Measurements from ENCODE around the gene ARHGAP24. TPM values are rescaled to one million over a fixed set of nuclear protein-coding genes. Genes with fewer than 3 reads are reported as not detected.

ARHGAP24 gene
- total RNA-seq, 2 donors from 2014 or later: 66.8 to 85.6 TPM

DNA sequence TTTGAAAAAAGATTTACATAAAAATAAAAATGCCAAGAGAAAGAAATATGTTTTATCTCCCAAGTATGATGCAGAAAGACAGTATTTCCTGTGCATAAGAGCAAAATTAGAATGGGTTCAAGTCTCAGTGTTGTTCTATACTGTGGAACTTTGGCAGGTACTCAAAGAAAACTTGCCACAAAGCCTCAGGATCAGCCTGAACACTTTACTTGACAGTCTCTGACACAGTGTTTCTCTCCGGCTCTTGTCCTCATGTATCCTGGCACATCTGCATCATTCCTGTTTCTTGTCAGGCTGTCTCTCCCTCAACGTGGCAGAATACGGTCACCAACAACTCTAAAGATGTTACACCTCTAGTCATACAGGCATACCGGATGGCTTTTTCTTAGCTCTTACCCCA is 273.7 kb downstream of the ARHGAP24 start:
- no peaks in the 10 kb centered on the region for H3K9me3 ChIP-seq (ENCODE audit: control insufficient read depth, low read length)
- no peaks in the 10 kb centered on the region for H3K36me3 ChIP-seq (ENCODE audit: control insufficient read depth, insufficient read depth, low read length)
- H3K4me3 Mint-ChIP-seq: no peak overlapping the region
- H3K27me3 ChIP-seq (ENCODE audit: control insufficient read depth, insufficient read depth, low read length, poor library complexity, severe bottlenecking): no peaks in the 10 kb centered on the region
- peaks cover 7% of the 10 kb centered on the region for H3K4me1 ChIP-seq (ENCODE audit: control insufficient read depth, insufficient read depth, low read length)
- TF ChIP-seq, protein P1, sequence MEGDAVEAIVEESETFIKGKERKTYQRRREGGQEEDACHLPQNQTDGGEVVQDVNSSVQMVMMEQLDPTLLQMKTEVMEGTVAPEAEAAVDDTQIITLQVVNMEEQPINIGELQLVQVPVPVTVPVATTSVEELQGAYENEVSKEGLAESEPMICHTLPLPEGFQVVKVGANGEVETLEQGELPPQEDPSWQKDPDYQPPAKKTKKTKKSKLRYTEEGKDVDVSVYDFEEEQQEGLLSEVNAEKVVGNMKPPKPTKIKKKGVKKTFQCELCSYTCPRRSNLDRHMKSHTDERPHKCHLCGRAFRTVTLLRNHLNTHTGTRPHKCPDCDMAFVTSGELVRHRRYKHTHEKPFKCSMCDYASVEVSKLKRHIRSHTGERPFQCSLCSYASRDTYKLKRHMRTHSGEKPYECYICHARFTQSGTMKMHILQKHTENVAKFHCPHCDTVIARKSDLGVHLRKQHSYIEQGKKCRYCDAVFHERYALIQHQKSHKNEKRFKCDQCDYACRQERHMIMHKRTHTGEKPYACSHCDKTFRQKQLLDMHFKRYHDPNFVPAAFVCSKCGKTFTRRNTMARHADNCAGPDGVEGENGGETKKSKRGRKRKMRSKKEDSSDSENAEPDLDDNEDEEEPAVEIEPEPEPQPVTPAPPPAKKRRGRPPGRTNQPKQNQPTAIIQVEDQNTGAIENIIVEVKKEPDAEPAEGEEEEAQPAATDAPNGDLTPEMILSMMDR (conservative IDR thresholded peaks at IDR 0.05): no peak
- whole genome bisulfite sequencing, 2 experiments (ENCODE audit: insufficient coverage in 1 of 2, insufficient read length in 1 of 2): 82 to 89% methylated on average over 4 of the region's 4 CpGs
- no peak overlapping the region for H3K9ac ChIP-seq (ENCODE audit: extremely low read depth, low read length, poor library complexity, severe bottlenecking)
- H3K27me3 Mint-ChIP-seq (ENCODE audit: insufficient read depth): no peaks in the 10 kb centered on the region
- no peaks in the 10 kb centered on the region for H3K36me3 Mint-ChIP-seq (ENCODE audit: low read depth)
- H3K4me3 ChIP-seq (ENCODE audit: low read length): no peak overlapping the region
- H3K9me3 Mint-ChIP-seq: no peaks in the 10 kb centered on the region
- no peak for DNase-seq
- no peak overlapping the region for H3K27ac Mint-ChIP-seq
- peaks cover 32% of the 10 kb centered on the region for H3K4me1 Mint-ChIP-seq
- no peak overlapping the region for H3K27ac ChIP-seq (ENCODE audit: low read depth, low read length)

GRCh38 chr4:85751866-85752265 is 276.9 kb downstream of the ARHGAP24 start:
- no peaks in the 10 kb centered on the region for H3K27me3 ChIP-seq (ENCODE audit: control insufficient read depth, insufficient read depth, low read length, poor library complexity, severe bottlenecking)
- peaks cover 13% of the 10 kb centered on the region for H3K4me1 ChIP-seq (ENCODE audit: control insufficient read depth, insufficient read depth, low read length)
- Mint-ChIP-seq H3K4me3 (no peak overlapping the region), H3K4me1 (peaks cover 42% of the 10 kb centered on the region), H3K9me3 (no peaks in the 10 kb centered on the region), H3K27me3 (ENCODE audit: insufficient read depth) (no peaks in the 10 kb centered on the region), H3K27ac (no peak overlapping the region), H3K36me3 (ENCODE audit: low read depth) (no peaks in the 10 kb centered on the region)
- H3K4me3 ChIP-seq (ENCODE audit: low read length): no peak overlapping the region
- WGBS, 2 experiments (ENCODE audit: insufficient coverage in 1 of 2, insufficient read length in 1 of 2): 88% methylated on average over 2 of the region's 2 CpGs; no CpG with 5 or more reads in 1 of the 2 experiments
- no peaks in the 10 kb centered on the region for H3K9me3 ChIP-seq (ENCODE audit: control insufficient read depth, low read length)
- no peaks in the 10 kb centered on the region for H3K36me3 ChIP-seq (ENCODE audit: control insufficient read depth, insufficient read depth, low read length)
- TF ChIP-seq, protein P1 (conservative IDR thresholded peaks at IDR 0.05): no peak
- H3K9ac ChIP-seq (ENCODE audit: extremely low read depth, low read length, poor library complexity, severe bottlenecking): no peak overlapping the region
- DNase-seq: no peak
- H3K27ac ChIP-seq (ENCODE audit: low read depth, low read length): no peak overlapping the region

GRCh38 chr4:85755285-85755684 is 280.3 kb downstream of the ARHGAP24 start:
- no peaks in the 10 kb centered on the region for H3K36me3 Mint-ChIP-seq (ENCODE audit: low read depth)
- no peak overlapping the region for H3K9ac ChIP-seq (ENCODE audit: extremely low read depth, low read length, poor library complexity, severe bottlenecking)
- TF ChIP-seq, protein P1 (conservative IDR thresholded peaks at IDR 0.05): no peak
- H3K4me1 Mint-ChIP-seq: peaks cover 35% of the 10 kb centered on the region
- no peak for DNase-seq
- no peak overlapping the region for H3K4me3 ChIP-seq (ENCODE audit: low read length)
- peaks cover 13% of the 10 kb centered on the region for H3K4me1 ChIP-seq (ENCODE audit: control insufficient read depth, insufficient read depth, low read length)
- peaks cover 3% of the 10 kb centered on the region for H3K9me3 Mint-ChIP-seq
- 86% methylated on average over 4 of the region's 4 CpGs; no CpG with 5 or more reads in 1 of the 2 experiments for WGBS, 2 experiments (ENCODE audit: insufficient coverage in 1 of 2, insufficient read length in 1 of 2)
- no peak overlapping the region for H3K27ac ChIP-seq (ENCODE audit: low read depth, low read length)
- H3K27me3 Mint-ChIP-seq (ENCODE audit: insufficient read depth): no peaks in the 10 kb centered on the region
- H3K4me3 Mint-ChIP-seq: no peak overlapping the region
- no peaks in the 10 kb centered on the region for H3K9me3 ChIP-seq (ENCODE audit: control insufficient read depth, low read length)
- H3K36me3 ChIP-seq (ENCODE audit: control insufficient read depth, insufficient read depth, low read length): no peaks in the 10 kb centered on the region
- no peaks in the 10 kb centered on the region for H3K27me3 ChIP-seq (ENCODE audit: control insufficient read depth, insufficient read depth, low read length, poor library complexity, severe bottlenecking)
- no peak overlapping the region for H3K27ac Mint-ChIP-seq

Data from endodermal cell (in vitro differentiated cells).